Measurements from ENCODE around the gene CSTF2T.

The CSTF2T gene, protein sequence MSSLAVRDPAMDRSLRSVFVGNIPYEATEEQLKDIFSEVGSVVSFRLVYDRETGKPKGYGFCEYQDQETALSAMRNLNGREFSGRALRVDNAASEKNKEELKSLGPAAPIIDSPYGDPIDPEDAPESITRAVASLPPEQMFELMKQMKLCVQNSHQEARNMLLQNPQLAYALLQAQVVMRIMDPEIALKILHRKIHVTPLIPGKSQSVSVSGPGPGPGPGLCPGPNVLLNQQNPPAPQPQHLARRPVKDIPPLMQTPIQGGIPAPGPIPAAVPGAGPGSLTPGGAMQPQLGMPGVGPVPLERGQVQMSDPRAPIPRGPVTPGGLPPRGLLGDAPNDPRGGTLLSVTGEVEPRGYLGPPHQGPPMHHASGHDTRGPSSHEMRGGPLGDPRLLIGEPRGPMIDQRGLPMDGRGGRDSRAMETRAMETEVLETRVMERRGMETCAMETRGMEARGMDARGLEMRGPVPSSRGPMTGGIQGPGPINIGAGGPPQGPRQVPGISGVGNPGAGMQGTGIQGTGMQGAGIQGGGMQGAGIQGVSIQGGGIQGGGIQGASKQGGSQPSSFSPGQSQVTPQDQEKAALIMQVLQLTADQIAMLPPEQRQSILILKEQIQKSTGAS

DNA sequence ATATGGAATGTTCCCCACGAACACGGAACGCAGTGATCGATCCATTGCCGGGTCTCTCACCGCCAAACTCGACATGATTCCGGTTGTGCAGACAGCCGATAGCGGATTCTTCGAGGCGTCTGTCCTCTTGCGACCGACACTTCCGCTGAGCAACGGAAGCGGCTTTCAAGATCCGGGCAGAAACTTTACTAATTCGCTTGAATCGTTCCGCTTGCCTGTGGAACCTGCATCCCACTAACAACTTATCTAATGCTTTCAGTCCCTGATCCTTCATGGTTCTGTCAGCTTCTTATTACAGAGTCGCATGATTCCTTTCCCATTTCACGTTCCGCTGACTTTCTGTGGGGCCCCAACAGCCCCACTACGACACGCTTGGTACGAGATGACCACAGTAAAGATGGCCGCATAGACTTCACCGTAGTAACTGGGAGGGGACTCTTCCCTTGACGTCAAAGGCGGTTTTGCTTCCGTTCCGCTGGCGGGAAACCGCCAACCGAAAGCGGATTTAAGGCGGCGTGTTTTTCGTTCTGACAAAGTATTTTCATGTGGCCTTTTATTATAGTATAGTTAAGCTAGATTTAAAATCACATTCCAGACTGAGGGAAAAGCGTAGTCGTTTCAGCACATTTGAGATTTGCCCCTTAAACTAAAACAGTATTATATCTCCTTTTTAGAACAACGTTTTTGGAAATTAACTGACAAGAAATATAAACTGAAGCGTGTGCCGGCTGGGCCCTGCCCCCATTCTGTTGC is at the start of gene CSTF2T:
CSTF2T (minus strand) TSS at position 121 of the 753 bp plus-strand sequence; CDS start at position 75, 46 bp downstream.
- DNase-seq (ENCODE audit: low spot score), result peak; percentile 92

DNA sequence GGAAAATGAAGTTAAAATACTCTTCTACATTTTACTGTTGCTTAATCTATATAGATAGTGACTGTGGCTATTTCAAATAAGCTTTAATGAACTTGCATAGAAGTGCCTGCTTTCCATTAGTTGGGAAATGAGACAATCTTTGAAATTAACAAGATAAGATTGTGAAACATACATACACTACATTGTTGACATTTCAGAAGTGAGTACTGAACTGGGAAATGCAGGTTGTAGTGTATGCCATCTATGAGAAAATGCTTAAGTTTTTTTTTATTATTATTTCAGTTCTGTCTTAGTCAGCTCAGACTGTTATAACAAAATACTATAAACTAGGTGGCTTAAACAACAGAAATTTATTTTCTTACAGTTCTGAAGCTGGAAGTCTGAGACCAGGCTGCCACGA is 49.6 kb upstream of the CSTF2T start:
- DNase-seq (ENCODE audit: low spot score), result no peak

DNA sequence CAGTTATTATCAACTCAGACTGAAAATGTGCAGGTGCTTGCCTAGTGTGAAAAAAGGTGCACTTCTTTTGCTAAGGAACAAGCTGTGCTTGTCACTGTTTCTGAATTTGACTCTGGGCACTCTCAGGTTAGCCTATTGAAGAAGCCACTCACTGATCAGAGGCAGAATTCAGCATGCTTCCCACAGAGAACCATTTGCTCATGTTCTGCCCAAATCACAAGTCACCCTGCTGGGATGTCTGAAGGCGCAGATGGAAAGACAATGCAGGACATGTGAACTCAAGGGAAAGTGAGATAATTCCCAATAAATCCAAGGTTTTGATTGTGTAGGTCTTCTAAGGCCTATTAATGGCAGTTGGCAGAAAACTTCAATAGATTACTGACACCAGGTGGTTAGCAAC is 47.8 kb upstream of the CSTF2T start:
- no peak for DNase-seq (ENCODE audit: low spot score)

DNA sequence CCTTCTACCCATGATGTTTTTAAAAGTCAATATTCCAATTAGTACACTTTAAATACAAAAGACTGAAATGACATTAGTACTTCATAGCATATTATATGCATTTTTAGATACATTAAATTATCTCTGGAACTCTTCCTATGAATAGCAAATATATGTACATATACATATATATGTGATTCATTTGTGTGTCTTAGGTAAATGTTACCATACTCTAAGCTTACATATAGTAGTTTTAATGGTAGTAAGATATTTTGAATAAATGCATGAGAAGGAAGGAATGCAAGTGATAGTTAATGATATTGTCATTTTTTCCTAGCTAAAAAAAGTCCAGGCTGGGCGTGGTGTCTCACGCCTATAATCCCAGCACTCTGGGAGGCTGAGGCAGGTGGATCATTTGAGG is 46.0 kb upstream of the CSTF2T start:
- DNase-seq (ENCODE audit: low spot score), result no peak

DNA sequence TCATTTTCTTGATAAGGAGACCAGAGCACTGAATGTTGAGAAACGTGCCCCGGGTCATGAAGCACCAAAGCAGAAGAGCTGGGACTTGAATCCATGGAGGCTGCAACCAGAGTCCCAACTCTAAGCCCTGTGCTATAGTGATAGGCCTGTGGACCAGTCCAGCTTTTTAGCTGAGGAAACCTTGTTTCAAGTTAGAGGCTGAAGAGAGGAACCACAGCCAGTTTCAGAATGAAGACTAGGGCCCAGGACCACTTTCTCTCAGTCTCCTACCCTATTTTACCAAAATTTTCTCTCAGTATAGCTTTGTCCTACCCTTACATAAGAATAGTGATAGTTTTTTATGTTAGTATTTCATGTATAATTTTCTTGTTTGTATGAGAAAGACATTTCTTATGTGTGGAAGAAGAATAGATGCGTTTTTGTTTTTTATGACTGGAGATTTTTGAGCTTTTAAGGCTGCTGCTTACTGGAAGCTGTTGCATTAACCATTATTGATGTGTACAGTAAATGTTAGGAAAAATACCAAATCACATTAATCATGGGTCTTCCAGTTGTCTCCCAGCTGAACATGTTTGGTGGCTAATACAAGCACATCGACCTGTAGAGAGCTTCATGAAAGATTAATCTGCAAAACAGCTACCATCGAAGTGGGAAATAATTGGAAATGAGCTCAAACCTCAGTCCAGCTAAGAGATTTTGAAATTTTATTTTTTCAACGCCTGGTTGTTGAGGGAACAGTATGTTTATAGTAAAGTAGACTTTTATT is 45.0 kb upstream of the CSTF2T start:
- no peak for DNase-seq (ENCODE audit: low spot score)

DNA sequence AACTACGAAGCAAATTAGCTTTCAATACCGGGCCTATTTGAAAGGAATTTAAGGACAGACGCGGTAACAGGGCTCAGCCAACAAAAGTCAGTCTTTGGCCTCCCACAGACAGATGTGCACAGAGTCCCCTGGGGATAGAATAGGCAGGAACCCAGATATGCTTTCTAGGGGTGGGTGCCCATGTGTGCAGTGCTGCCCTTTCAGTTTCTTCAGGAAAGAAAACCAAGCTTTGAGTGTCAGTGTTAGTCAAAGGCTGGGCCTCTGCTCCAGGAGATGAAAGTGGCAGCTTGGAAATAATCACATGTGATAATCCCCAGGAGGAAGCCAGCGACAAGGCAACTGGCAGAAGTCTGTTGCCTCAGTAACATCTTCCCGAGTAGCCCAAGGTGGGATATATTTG is 43.8 kb upstream of the CSTF2T start:
- DNase-seq (ENCODE audit: low spot score), result no peak

DNA sequence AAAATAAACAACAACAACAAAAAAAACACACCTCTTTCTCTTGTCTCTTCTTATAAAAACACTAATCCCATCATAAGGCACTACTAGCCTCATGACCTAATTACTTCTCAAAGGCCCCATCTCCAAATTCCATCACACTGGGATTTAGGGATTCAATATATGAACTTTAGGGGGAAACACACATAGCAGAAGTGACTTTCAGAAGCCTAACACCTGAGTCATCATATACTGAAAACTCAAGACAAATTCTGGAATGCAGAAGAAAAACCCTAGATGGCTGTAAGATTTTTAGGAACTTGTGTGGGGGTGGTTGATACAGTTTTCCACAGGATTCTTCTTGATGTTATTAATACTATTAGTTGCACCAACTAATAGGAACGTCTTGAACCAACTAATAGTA is 33.7 kb upstream of the CSTF2T start:
- no peak for DNase-seq (ENCODE audit: low spot score)

DNA sequence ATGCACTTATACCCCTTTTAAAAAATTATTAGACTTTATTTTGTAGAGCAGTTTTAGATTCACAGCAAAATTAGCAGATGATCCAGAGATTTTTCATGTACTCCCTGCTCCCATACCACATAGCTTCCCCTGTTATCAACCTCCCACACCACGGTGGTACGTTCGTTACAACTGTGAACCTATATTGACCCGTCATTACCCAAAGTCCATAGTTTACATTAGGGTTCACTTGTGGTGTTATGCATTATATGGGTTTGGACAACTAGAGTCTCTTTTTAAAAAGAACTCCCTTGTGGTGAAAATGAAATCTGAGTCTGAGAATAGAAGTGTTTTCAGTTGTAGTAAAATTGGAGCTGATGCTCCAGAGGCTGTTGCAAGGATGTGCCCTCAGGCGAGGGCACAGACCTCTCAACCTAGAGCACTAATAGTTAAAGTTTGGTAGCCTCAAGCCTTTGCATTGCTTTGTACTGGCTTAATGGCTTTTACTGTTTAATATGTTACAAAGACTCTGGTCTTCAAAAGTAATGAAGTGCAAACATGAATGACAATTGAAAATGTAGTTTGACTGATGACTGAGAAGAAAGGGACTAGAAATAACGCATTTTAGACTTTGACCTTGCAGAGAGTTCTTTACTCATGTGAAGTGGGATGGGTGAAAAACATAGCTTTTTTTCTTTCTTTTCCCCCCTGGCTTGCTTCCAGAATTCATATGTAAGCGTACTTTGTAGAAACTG is 30.6 kb upstream of the CSTF2T start:
- DNase-seq (ENCODE audit: low spot score), result no peak

DNA sequence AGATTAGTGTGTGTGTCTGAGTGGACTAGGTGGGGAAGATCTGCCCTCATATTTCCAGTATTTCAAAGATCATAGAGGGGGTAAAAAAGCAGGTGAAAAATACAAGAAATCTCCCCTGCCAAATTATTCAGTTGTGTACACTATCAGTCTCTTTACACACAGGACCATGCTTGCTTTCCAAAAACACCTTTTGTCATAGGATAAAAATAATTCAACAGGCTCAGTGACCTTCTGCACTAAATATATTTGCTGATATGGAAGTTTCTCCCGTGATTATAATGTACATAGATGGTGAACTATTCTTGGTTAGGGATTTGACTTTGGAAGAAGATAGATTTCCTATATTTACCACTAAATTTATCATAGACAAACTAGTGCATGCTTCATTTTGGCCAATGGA is 24.6 kb upstream of the CSTF2T start:
- no peak for DNase-seq (ENCODE audit: low spot score)

DNA sequence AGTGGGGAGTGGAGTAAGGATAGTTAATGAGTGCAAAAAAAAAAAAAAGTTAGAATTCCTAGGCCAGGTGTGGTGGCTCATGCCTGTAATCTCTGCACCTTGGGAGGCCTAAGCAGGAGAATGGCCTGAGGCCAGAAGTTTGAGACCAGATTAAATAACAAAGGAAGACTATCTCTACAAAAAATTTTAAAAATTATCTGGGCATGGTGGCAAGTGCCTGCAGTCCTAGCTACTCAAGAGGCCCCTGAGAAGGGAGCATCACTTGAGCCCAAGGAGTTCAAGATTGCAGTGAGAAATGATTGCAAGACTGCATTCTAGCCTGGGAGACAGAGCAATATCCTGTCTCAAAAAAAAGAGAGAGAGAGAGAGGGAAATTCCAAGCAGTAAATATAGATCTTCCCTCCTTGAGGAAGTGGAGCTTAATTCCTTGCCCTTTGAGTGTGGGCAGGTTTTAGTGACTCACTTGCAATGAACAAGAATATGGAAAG is 19.5 kb upstream of the CSTF2T start:
- no peak for DNase-seq (ENCODE audit: low spot score)

DNA sequence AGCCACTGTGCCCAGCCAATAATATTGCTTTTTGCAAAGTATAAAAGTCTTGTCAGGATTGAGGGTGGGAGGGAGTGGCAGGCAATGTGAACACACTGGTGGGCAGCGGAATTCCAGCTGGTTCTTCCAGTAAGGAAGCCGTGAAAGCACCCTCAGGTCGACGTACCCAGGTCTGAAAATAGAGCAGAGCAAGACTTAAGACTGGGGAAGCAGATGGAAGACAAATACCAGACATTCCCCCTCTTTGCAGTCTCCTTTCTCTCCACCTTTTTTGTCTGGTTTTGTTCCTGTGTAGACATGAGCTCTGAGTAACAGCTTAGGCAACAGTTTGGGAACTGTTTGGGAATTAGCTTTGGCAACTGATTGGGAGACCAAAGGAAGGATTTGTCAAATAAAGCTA is 17.6 kb upstream of the CSTF2T start:
- DNase-seq (ENCODE audit: low spot score), result no peak

DNA sequence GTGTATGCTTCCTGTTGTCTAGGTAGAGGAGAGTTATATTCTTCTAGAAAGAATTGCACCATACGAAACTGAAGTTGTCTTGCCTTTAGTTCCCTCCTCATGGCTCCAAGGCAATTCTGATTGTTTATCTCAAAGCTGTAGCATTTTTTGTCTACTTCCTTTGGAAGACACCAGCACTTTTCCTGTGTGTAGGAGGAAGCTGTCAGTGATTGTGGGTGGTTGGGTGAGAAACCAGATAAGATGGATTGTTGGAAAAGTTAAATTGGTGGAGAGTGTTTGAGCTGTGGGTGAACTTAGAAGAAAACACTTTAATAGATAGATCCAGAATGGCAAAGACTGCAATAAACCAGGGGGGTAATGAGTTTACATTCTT is 12.1 kb upstream of the CSTF2T start:
- no peak for DNase-seq (ENCODE audit: low spot score)

DNA sequence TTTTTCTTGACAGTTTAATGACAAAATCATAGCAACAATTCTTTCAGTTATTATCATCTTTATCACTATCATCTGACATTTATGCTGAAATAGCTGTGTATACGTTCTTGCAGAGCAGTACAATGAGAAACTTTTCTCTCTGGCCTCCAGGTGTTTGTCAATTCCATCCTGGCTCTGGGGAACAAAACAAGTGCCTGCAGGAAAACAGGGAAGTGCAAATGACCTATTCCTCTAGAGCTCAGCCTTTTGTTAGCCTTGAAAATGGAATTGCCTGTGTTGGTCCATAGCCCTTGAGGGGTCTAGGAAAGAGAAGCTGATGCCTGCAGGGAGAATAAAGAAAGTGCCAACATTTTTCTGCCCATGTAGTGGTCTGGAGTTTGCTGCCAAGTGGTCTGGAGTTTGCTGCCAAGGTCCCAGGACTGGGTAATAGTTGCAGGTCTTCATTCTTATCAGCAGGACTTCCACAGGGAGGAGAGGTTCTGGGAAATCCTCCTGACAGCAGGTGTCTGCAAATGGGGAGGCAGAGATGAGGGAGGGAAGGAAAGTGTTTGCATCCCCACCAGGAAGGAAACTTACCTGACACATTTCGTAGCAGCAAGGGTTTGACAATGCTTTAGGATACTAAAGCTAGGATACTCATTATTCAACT is 10.1 kb upstream of the CSTF2T start:
- DNase-seq (ENCODE audit: low spot score), result no peak

DNA sequence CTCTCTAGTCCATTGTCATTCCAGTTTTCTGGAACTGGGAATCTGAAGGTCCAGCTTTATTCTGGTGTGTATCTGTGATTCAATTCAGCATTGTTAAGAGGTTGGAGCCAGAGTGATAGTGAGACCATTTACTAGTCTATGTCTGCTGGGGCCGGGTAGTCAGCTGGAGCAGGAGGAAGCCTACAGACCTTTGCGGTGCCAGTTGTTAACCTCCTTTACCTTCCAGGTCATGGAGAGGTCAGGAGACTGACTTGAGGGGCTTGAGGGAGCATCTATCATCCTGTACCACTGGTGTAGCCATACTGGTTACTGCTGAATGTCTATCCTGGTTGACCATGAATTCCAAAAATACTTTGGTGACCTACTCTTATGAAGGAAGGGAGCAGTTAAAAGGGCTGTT is 9.2 kb upstream of the CSTF2T start:
- DNase-seq (ENCODE audit: low spot score), result no peak

DNA sequence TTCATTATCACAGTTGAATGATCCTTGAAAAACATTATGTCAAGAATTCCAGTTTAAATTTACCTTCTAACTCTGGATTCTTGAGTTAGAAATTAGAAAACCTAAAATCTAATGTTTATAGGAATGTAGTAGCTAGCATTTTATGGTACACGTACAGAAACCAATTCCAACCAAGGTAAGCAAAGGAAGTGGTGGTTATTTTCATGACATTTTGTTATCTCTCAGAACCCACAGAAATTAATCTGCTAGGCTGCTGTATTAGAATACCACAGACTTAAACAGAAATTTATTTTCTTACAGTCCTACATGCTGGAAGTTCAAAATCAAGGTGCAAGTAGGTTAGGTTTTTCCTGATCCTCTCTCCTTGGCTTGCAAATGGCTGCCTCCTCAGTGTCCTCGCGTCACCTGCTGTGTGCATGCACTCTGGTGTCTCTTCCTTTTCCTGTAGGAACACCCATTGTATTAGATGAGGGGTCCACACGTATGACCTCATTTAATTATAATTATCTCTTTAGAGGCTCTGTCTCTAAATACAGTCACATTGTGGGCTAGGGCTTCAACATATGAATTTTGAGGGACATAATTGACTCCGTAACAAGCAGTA is 8.5 kb upstream of the CSTF2T start:
- DNase-seq (ENCODE audit: low spot score), result no peak

DNA sequence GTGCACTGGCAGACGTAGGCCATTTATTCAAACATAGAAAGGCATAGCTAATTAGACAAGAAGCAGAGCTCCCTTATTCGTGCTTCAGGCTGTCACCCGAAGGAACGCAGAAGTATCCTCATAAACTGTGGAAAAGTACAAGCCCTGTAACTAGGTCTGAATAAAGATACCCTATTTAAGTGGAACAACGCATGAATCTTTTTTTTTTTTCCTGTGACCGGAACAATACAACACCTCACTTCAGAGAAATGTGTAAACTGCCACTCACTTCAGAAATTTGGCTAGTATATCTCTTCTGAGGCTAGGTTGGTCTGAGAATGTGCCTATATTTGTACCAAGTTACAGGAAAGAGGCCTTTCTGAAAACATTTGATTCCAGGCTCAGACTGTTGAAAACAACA is 8.0 kb upstream of the CSTF2T start:
- no peak for DNase-seq (ENCODE audit: low spot score)

DNA sequence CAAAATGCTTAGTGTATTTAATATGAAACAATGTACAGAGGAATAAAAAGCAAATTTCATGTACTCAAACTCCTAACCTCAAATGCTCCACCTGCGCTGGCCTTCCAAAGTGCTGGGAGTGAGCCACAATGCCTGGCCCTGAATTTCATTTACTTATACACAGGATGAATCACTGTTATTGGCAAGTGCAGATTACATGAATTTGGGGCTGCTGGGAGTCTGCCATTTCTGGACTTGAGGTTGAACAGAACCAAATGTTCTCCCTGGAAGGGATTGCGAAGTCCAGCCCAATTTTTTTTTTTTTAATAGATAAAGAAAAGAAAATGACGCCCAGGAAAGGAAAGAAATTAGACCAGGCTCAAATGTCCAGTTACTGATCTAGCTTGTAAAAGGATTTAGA is 6.8 kb upstream of the CSTF2T start:
- no peak for DNase-seq (ENCODE audit: low spot score)

DNA sequence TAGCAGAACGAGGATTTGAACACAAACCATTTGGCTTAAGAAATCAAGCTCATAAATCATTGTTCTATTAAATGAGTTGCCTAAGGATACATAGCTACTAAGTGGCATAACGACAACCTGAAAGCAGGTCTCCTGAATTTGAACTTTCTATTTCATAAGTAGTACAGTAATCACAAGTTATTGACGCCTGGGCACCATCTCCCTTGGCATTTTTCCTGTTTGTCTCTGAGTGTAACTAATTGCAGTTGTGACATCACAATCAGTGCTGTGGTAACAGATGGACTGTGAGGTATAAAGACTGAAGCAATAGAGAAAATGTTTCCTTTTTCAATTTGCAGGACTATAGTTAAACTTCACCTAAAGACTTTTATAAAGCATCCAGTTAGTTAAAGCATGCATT is 6.4 kb upstream of the CSTF2T start:
- no peak for DNase-seq (ENCODE audit: low spot score)

DNA sequence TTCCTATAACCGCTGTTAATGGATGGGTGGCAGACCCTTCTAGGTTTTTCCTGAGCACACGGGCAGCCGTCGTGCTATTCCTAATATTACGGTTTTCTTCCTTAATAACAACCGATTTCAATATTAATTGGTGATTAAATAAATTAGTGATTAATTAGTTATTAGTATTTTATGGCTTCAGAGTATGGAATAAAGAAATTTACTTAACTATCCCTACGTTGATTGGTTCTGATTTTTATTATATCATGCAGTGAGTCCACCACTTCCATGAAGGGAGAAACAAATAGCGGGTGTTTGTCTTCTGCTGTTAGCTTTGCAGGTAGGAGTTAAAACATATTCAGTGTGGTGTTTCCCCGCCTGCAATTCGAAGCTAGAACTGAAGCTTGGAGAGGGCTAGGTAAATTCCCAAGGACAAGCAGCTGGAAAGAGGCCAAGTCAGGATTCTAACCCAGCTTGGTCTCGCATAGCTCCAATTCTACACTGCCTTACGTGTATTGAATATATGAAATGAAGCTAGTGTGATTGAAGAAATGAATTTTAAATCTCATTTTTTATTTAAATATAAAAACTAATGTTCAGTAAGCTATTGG is 928 bp upstream of the CSTF2T start:
- no peak for DNase-seq (ENCODE audit: low spot score)

DNA sequence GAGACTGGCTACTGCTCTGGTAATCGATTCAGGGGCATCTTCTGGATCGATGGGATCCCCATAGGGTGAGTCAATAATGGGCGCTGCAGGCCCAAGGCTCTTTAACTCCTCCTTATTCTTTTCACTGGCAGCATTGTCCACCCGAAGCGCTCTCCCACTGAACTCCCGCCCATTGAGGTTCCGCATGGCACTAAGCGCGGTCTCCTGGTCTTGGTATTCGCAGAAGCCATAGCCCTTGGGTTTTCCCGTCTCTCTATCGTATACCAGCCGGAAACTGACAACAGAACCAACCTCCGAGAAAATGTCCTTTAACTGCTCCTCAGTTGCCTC is 285 bp downstream of the CSTF2T start:
- peak; percentile 11 for DNase-seq (ENCODE audit: low spot score)
